SK-N-MC (cell line): ENCODE data around the gene ZNF135.

Source experiments
- EZH2 ChIP-seq: fragments of 200-600 bp; sonication (generic); IDR thresholded peaks from one replicate; pipeline ENCODE4 v1.6.1; 2017; ENCODE audit warnings: antibody characterized with exemption
- POLR2AphosphoS5 ChIP-seq: IDR thresholded peaks from 2 replicates; pipeline ENCODE4 v1.6.1; 2012; ENCODE audit warnings: mild to moderate bottlenecking, low read depth, low read length, borderline replicate concordance

GRCh38 chr19:58056861-58057260, 2.2 kb upstream of the ZNF135 start:
- TF ChIP-seq EZH2, result no peak
- no peak for TF ChIP-seq POLR2AphosphoS5
